GM06990 (cell line): ENCODE measurements around the gene ATOSB.

Experiments used
- DNase-seq: peaks from one replicate; pipeline ENCODE4 v3.0.0-alpha.2; 2011; ENCODE audit not compliant: insufficient read length; ENCODE audit errors: extremely low read depth
- H3K27me3 ChIP-seq: replicated peaks from 2 replicates; pipeline ENCODE4 v1.6.0; 2011; ENCODE audit warnings: low read length; ENCODE audit not compliant: control insufficient read depth, insufficient read depth
- H3K36me3 ChIP-seq: 2 replicates; pipeline ENCODE4 v1.5.1; 2011; ENCODE audit warnings: low read length; ENCODE audit not compliant: control insufficient read depth, insufficient read depth
- H3K4me3 ChIP-seq: replicated peaks from 2 replicates; pipeline ENCODE4 v1.5.1; 2011; ENCODE audit warnings: low read depth, mild to moderate bottlenecking, control low read depth, low read length
- TF ChIP-seq, protein P1 (sequence below): IDR thresholded peaks from 2 replicates; pipeline ENCODE4 v1.5.1; 2011; ENCODE audit warnings: low read length, control low read depth, mild to moderate bottlenecking, inconsistent platforms; ENCODE audit not compliant: insufficient read depth, poor library complexity, severe bottlenecking

ATOSB gene

DNA sequence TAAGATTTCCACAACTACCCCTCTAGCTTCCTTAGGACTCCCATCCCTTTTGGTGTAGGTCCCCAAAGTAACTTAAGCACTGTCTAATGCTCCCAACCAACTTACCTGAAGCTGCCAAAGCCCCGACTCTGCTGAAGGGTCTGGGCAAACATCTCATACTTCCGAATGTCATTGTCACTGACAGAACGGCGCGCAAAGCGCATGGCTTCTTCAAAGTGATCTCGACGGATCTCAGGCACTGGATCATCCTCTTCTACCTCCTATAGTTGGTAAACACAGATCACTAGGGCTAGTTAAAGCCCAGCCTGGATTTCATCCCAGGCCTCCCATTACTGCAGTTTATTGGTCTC is 58.4 kb downstream of the ATOSB start:
- TF ChIP-seq, protein P1, sequence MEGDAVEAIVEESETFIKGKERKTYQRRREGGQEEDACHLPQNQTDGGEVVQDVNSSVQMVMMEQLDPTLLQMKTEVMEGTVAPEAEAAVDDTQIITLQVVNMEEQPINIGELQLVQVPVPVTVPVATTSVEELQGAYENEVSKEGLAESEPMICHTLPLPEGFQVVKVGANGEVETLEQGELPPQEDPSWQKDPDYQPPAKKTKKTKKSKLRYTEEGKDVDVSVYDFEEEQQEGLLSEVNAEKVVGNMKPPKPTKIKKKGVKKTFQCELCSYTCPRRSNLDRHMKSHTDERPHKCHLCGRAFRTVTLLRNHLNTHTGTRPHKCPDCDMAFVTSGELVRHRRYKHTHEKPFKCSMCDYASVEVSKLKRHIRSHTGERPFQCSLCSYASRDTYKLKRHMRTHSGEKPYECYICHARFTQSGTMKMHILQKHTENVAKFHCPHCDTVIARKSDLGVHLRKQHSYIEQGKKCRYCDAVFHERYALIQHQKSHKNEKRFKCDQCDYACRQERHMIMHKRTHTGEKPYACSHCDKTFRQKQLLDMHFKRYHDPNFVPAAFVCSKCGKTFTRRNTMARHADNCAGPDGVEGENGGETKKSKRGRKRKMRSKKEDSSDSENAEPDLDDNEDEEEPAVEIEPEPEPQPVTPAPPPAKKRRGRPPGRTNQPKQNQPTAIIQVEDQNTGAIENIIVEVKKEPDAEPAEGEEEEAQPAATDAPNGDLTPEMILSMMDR, result no peak
- Histone ChIP-seq H3K27me3 (no peaks in the 10 kb centered on the region), H3K4me3 (no peak overlapping the region), H3K36me3 (peaks cover 47% of the 10 kb centered on the region)
- DNase-seq, result no peak

DNA sequence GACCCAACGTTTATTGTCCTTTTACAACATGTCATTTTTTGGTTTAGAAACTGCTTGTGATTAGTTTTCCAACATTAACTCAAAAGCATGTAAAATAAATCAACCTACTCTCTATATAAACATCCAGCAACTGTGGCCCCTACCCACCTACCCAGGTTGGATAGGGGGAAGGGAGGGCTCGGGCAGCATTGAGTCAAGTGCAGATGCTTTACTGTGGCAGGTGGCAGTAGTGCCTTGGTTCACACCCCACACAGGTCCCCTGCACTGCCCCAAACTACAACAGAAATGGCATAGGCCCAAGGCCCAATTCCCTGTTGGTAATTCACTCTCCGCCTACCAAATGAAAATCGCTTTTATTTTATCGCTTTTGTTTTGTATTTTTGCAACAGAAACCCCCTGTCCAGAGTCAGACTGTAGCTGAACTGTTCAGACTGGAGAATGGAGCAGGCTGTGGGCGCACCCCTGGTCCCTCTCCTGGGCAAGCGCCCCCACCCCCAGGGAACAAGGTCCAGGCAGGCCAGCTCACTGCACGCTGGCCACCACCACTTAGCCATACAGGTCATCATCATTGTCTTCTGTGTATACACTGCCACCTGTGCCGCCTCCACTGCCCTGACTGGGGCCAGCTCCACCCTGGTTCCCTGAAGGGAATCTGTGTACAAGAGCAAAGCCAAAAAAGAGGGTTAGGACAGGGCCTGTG is 58.9 kb downstream of the ATOSB start:
- H3K36me3 ChIP-seq, result peaks cover 42% of the 10 kb centered on the region
- TF ChIP-seq, protein P1, result no peak
- H3K4me3 ChIP-seq, result no peak overlapping the region
- DNase-seq, result no peak
- H3K27me3 ChIP-seq, result no peaks in the 10 kb centered on the region

DNA sequence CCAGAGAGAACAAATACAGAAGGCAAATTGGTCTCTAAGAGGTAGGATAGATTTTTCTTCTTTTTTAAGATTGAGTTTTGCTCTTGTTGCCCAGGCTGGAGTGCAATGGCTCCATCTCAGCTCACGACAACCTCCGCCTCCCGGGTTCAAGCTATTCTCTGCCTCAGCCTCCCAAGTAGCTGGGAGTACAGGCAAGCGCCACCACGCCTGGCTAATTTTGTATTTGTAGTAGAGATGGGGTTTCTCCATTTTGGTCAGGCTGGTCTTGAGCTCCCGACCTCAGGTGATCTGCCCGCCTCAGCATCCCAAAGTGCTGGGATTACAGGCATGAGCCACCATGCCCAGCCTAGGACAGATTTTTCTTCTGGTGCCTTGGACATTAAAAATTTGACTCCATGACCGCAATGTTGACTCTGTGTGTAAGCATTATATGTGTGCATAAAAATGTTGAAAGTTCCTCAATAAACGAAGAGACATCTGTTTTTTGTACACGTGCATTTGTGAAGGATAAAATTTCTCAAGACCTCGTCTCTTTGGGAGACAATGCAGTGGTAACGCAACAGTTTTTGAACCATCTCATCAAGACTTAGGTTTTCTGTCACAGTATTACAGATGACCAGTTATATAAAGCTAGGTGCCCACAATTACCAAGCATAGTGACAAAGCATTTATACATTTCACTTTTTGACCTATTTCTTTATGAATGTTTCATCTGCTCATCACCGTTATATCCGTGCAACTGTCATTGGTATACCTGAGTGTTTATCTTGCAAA is 60.6 kb downstream of the ATOSB start:
- Histone ChIP-seq H3K27me3 (no peaks in the 10 kb centered on the region), H3K36me3 (peaks cover 30% of the 10 kb centered on the region), H3K4me3 (no peak overlapping the region)
- TF ChIP-seq, protein P1, result no peak
- no peak for DNase-seq

DNA sequence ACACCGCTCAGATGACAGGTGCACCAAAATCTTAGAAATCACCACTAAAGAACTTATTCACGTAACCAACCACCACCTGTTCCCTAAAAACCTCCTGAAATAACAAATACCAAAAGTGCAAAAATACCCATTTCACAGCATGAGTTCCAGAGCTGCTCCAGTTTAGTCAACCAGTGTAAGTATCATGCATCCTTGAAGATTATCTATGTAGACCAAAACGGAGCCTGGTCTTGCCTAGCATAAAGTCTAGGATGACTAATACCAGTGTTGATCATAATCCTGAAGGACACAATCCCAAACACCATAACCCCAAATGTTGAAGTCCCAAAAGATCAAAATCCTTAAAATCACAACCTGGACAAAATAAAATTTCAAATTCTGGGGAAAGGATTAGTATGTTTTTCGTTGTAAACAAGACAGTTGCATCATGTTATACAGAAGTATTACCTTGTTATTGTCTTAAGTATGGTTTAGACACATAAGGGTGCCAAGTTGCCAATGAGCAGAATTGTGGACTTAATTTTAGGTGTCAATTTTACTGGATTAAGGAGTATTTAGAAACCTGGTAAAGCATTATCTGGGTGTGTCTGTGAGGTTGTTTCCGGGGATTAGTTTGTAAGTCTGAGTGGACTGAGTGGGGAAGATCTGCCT is 61.4 kb downstream of the ATOSB start:
- H3K4me3 ChIP-seq, result no peak overlapping the region
- H3K36me3 ChIP-seq, result peaks cover 26% of the 10 kb centered on the region
- no peaks in the 10 kb centered on the region for H3K27me3 ChIP-seq
- TF ChIP-seq, protein P1, result no peak
- DNase-seq, result no peak
